ENCODE data around the gene GPX6. TPM values are rescaled to one million over a fixed set of nuclear protein-coding genes. Genes with fewer than 3 reads are reported as not detected.
A peak's percentile ranks its signal among the peaks of the same experiment; 100 is the strongest.

The GPX6 gene
- total RNA-seq, 6 experiments from 2014 or later = not detected

- no peak for DNase-seq
- peak in 2 of 4 donors; percentile 17 to 50 for ATAC-seq
- TF ChIP-seq POLR2A (IDR thresholded peaks at IDR 0.05) = no peak
- TF ChIP-seq CTCF (IDR thresholded peaks at IDR 0.05) = peak in 3 of 4 donors; percentile 6 to 21 (median 12)
- 59% methylated on average over 6 of the region's 7 CpGs for WGBS (ENCODE audit: insufficient coverage, low coverage, low lambda C conversion rate, missing lambda C conversion rate)
- no peaks in the 10 kb centered on the region for H3K4me1 ChIP-seq
- no peak overlapping the region for H3K4me3 ChIP-seq
- H3K36me3 ChIP-seq = no peaks in the 10 kb centered on the region
- H3K9me3 ChIP-seq = no peaks in the 10 kb centered on the region
- intact Hi-C loops (cut with DNase I) = no loop called here
- no peaks in the 10 kb centered on the region for H3K27me3 ChIP-seq
- no peak overlapping the region for H3K27ac ChIP-seq
Measured at GRCh38 chr6:28531479-28532128, 16.0 kb upstream of the GPX6 start.

- 17% methylated on average over 1 of the region's 1 CpG for WGBS (ENCODE audit: insufficient coverage, low coverage, low lambda C conversion rate, missing lambda C conversion rate)
- Histone ChIP-seq H3K9me3 (no peaks in the 10 kb centered on the region), H3K4me1 (no peaks in the 10 kb centered on the region), H3K36me3 (no peaks in the 10 kb centered on the region), H3K27me3 (no peaks in the 10 kb centered on the region), H3K4me3 (no peak overlapping the region), H3K27ac (no peak overlapping the region)
- no peak for TF ChIP-seq CTCF (IDR thresholded peaks at IDR 0.05)
- TF ChIP-seq POLR2A (IDR thresholded peaks at IDR 0.05) = no peak
- ATAC-seq (no peak), DNase-seq (no peak)
- intact Hi-C loops (cut with DNase I) = no loop called here
Measured at GRCh38 chr6:28530777-28531176, 15.2 kb upstream of the GPX6 start.

GRCh38 chr6:28525496-28526039 is 10.0 kb upstream of the GPX6 start, which contains the start of gene GPX5:
GPX5 (plus strand) TSS chr6:28525881; CDS start chr6:28526014, 133 bp downstream.
- 56% methylated on average over 6 of the region's 10 CpGs for WGBS (ENCODE audit: insufficient coverage, low coverage, low lambda C conversion rate, missing lambda C conversion rate)
- no peaks in the 10 kb centered on the region for H3K36me3 ChIP-seq
- no peaks in the 10 kb centered on the region for H3K9me3 ChIP-seq
- DNase-seq = no peak
- no peak for TF ChIP-seq POLR2A (IDR thresholded peaks at IDR 0.05)
- no peak for TF ChIP-seq CTCF (IDR thresholded peaks at IDR 0.05)
- no peaks in the 10 kb centered on the region for H3K27me3 ChIP-seq
- no peaks in the 10 kb centered on the region for H3K4me1 ChIP-seq
- intact Hi-C loops (cut with DNase I) = no loop called here
- H3K27ac ChIP-seq = no peak within 1 kb of the TSS
- no peak within 1 kb of the TSS for H3K4me3 ChIP-seq
- ATAC-seq = peak in 1 of 4 donors; percentile 19

GRCh38 chr6:28523241-28523622 is 7.6 kb upstream of the GPX6 start:
- ATAC-seq (no peak), DNase-seq (no peak)
- no peaks in the 10 kb centered on the region for H3K9me3 ChIP-seq
- no peaks in the 10 kb centered on the region for H3K4me1 ChIP-seq
- TF ChIP-seq POLR2A (IDR thresholded peaks at IDR 0.05) = no peak
- no peak for TF ChIP-seq CTCF (IDR thresholded peaks at IDR 0.05)
- no peaks in the 10 kb centered on the region for H3K27me3 ChIP-seq
- intact Hi-C loops (cut with DNase I) = no loop called here
- no peaks in the 10 kb centered on the region for H3K36me3 ChIP-seq
- 28% methylated on average over 3 of the region's 3 CpGs for WGBS (ENCODE audit: insufficient coverage, low coverage, low lambda C conversion rate, missing lambda C conversion rate)
- H3K27ac ChIP-seq = no peak overlapping the region
- H3K4me3 ChIP-seq = no peak overlapping the region

Measured in right lobe of liver (tissue), 6 donors.